Uterus (tissue), 2 donors: ENCODE measurements around the gene CYP4B1.

Experiments used
- CTCF ChIP-seq, 4 experiments: fragments of 200-600 bp in 2 of 4; fragments of 450-650 bp in 2 of 4; sonication (generic) in 2 of 4; IDR thresholded peaks; one replicate each; pipeline ENCODE4 v1.5.1; 2016 to 2019; ENCODE audit warnings: antibody characterized with exemption in 4 of 4, mild to moderate bottlenecking in 2 of 4, moderate library complexity in 1 of 4
- POLR2A ChIP-seq, 2 donors: fragments of 450-650 bp; IDR thresholded peaks; one replicate each; pipeline ENCODE4 v1.6.1; 2016; ENCODE audit warnings: antibody characterized with exemption in 2 of 2, mild to moderate bottlenecking in 1 of 2, moderate library complexity in 1 of 2

- TF ChIP-seq CTCF (IDR thresholded peaks at IDR 0.05) (no peak), POLR2A (IDR thresholded peaks at IDR 0.05) (no peak)
These were observed 8.5 kb downstream of the CYP4B1 start for GRCh38 chr1:46807046-46807972.
